DOHH2 (cell line): ENCODE measurements around the gene ITGA1.

Source experiments
- CTCF ChIP-seq: fragments of 200-600 bp; sonication (generic); IDR thresholded peaks from one replicate; pipeline ENCODE4 v1.5.1; 2014; ENCODE audit warnings: antibody characterized with exemption, mild to moderate bottlenecking, low read depth, low read length; ENCODE audit not compliant: poor library complexity, severe bottlenecking
- EZH2phosphoT487 ChIP-seq: fragments of 200-600 bp; sonication (generic); IDR thresholded peaks from 2 replicates; pipeline ENCODE4 v1.6.1; 2017; ENCODE audit warnings: borderline replicate concordance, mild to moderate bottlenecking, antibody characterized with exemption, low read length, moderate library complexity, mixed read lengths

DNA sequence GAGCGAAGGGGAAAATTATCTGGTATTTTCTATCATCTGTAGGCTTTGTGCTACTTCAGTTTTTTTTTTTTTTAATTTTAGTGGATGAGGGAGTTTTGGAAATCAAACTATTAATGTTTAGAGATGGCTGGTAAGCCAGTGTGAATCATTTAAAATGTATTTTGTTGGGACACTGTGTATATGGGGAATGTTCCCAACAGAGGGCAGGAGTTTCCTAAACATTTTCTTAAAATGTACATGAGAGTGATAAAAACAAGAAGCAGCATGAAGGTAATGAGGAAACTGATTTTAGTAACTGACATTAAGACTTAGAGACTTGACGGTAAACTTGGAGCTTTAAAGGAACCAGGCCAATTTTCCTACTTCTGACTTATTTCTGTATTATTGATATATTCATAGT is 133.2 kb downstream of the ITGA1 start:
- no peak for TF ChIP-seq CTCF
- no peak for TF ChIP-seq EZH2phosphoT487
